T47D (cell line): ENCODE results near the gene PYGO1.

ENCODE experiments used
- DNase-seq, 2 experiments: peaks; one replicate each; pipeline versions ENCODE4 v3.0.0 to v3.0.0-alpha.2; 2011 to 2012; ENCODE audit warnings: low read depth in 1 of 2, low spot score in 1 of 2
- JUND ChIP-seq: IDR thresholded peaks from 2 replicates; pipeline ENCODE4 v1.6.1; 2012; ENCODE audit warnings: low read depth
- in situ Hi-C: cut with HindIII; loops from 2 replicates; pipeline ENCODE4 v1.10.0; 2016; ENCODE audit warnings: low sequenced_read_pairs, low pct_unique_long_range_greater_than_20kb

PYGO1 gene

DNA sequence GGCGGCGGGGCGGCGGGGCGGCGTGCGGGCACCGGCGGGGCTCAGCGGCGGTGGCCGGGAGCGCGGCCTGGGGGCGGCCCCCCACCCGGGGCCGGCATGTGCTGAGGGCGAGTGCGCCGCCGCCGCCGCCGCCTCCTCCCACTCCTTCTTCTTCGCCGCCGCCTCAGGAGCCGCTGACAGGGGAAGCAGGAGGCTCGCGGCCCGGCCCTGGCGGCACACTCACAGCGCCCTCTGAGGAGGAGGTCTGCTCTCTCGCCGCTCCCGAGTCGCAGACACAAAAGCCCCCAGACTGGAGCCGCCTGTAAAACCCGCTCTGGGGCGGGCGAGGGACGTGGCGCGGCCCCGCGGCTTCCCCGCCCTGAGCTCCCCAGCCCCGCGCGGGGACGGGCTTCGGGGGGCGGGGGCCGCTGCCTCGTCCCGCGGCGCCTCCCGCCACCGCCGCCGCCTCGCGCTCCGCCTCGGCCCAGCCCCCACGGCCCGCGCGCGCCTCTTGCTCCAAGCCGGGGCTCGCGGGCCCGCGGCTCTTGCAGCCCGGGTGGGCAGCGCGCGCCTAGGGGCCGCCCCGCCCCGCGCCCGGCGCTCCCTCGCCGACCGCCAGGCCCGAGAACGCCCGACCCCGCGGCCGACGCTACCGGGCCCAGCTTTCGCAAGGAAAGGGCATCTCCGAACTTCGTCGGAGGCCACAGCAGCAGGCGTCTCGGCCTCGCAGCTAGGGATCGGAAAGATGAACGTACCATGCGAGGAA, at the start of gene PYGO1:
Gene PYGO1, minus strand, starts transcription at position 276 of the 745 bp plus-strand sequence. CDS start 462 bp downstream, outside the sequence.
- in situ Hi-C loops: no loop called here
- peak; percentile 61 to 69 for DNase-seq
- TF ChIP-seq JUND: no peak

- no peak for TF ChIP-seq JUND
- DNase-seq: no peak
- in situ Hi-C loops: no loop called here
Observed at GRCh38 chr15:55637086-55637485, 48.9 kb upstream of the PYGO1 start.

GRCh38 chr15:55633731-55634130, 45.6 kb upstream of the PYGO1 start:
- in situ Hi-C loops: no loop called here

DNA sequence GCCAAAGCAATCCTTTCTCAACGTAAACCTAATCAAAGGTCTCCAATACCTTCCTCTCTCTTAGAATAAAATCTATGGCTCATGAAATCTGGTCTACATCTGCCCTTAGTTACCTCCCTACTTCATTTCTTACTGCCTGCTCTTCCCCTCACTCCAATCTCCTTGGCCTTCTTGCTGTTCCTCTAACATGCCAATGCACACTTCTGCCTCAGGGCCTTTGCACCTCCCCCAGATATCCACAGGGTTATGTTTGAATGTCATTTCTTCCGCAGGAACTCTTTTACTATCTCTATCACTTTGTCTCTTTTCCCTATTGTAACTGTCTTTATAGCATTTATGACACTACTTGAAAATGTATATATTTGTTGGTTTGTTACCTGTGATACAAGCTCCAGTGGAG, 44.3 kb upstream of the PYGO1 start:
- TF ChIP-seq JUND: no peak
- in situ Hi-C loops: no loop called here

More at GRCh38 chr15:55633731-55634130, 45.6 kb upstream of the PYGO1 start:
- DNase-seq: no peak
- TF ChIP-seq JUND: no peak

DNA sequence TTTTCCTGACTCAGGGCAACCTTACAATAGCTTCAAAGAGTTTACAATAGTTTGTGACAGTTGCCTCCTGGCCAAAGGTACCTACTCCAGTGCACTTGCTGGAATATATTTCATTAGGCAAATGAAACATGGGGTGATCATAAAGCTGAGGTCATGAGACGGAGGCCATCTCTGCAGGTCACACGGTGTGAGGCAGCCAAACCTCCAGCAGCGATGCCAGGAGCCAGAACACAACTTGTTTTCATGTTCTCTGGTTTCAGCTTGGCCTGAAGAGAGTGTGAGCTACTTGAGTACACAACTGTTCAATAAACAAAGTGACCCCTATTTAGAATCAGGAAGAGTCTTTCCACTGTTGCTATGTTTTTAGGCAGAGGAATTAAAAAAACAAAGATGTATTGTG, 42.7 kb upstream of the PYGO1 start:
- no peak for TF ChIP-seq JUND
- DNase-seq: no peak
- in situ Hi-C loops: no loop called here

More for the DNA sequence above, 44.3 kb upstream of the PYGO1 start:
- DNase-seq: no peak

DNA sequence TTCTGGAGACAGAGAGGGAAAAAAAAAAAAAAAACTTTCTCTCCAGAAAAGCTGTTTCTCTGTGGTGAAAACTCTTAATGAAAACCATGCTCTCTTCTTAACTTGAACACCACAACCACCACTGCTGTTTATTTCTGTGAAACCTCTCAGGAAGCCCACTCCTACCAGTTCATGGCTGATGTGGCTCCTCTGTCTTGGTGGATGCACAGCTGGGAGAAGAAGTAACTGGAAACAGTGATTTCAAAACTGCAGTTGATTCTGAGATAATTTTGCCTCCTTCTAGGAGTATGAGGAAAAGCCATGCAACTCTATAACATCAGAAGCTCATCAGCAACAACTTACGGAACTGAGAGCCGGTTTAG, 40.2 kb upstream of the PYGO1 start:
- DNase-seq: no peak
- in situ Hi-C loops: no loop called here
- no peak for TF ChIP-seq JUND

- in situ Hi-C loops: no loop called here
- no peak for DNase-seq
- TF ChIP-seq JUND: no peak
Observed at GRCh38 chr15:55627730-55628368, 39.7 kb upstream of the PYGO1 start.

GRCh38 chr15:55619783-55620182, 31.6 kb upstream of the PYGO1 start:
- DNase-seq: no peak
- no peak for TF ChIP-seq JUND

DNA sequence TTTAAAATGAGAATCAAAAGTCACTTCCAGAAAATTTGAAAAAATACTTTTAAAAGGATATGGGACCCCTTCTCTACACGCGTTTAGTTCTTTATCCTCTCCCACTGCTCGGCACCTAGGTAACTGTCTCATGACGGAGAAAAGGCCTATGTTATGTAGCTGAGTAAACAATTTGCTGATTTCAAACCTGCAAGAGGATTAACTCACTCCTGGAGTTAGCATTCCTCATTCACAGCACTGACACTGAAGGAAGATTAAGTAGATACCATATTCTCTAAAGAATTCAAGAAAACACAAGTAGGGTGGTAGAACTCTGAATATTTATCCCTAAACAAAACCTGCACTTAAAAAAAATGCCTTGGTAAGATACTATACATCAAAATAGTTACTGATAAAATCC, 30.2 kb upstream of the PYGO1 start:
- no peak for DNase-seq
- in situ Hi-C loops: no loop called here
- TF ChIP-seq JUND: no peak

More at GRCh38 chr15:55619783-55620182, 31.6 kb upstream of the PYGO1 start:
- in situ Hi-C loops: no loop called here

- TF ChIP-seq JUND: no peak
- in situ Hi-C loops: no loop called here
- DNase-seq: no peak
Observed at GRCh38 chr15:55615445-55615844, 27.3 kb upstream of the PYGO1 start.

DNA sequence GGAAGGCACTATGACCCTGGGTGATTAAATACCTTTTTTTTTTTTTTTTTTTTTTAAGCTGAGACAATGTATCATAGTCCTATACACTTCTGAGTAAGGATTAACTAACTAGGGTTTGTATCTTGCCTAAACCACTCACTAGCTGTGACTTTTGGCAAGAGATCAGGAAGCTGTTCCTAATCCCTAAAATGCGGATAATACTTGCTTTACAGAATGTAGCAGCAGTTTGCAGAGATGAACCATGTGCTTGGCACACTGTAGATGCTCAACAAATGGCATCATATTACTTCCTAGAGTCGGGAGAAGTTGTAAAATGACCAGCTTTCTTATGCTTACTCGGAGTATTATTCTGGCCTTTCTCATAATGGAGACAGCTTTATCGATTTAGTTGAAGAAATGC, 25.6 kb upstream of the PYGO1 start:
- no peak for DNase-seq
- in situ Hi-C loops: no loop called here
- TF ChIP-seq JUND: no peak

- no peak for TF ChIP-seq JUND
- no peak for DNase-seq
- in situ Hi-C loops: no loop called here
Observed at GRCh38 chr15:55606214-55606613, 18.1 kb upstream of the PYGO1 start.

DNA sequence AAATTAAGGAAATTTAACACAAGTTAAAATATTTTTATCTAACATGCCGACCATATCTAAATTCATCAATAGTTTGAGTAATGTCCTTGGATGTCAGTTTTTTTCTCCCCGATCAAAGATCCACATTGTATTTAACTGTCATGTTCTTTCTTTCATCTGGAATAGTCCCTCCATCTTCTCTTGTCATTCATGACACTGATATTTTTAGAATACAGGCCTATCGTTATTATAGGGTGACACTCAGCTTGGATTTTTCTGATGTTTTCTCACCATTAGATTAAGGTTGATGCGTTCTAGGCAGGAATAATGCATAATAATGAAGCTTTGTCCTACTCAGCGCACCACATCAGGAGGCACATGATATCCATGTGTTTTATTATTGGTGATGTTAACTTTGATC, 13.2 kb upstream of the PYGO1 start:
- in situ Hi-C loops: no loop called here
- DNase-seq: no peak
- TF ChIP-seq JUND: no peak
